LNCaP clone FGC (cell line): Measurements from ENCODE around the gene CHD6.

Source experiments
- DNase-seq: peaks from one replicate; pipeline ENCODE4 v3.0.0-alpha.2; 2011; ENCODE audit warnings: low read depth
- H3K4me3 ChIP-seq: 2 replicates; pipeline ENCODE4 v1.5.1; 2011; ENCODE audit warnings: mild to moderate bottlenecking, low read depth, low read length, control low read depth
- TF ChIP-seq, protein P1 (sequence below): IDR thresholded peaks from 2 replicates; pipeline ENCODE4 v1.5.1; 2012; ENCODE audit warnings: mild to moderate bottlenecking; ENCODE audit not compliant: control insufficient read depth, insufficient read depth; ENCODE audit errors: extremely low read depth

CHD6 gene

DNA sequence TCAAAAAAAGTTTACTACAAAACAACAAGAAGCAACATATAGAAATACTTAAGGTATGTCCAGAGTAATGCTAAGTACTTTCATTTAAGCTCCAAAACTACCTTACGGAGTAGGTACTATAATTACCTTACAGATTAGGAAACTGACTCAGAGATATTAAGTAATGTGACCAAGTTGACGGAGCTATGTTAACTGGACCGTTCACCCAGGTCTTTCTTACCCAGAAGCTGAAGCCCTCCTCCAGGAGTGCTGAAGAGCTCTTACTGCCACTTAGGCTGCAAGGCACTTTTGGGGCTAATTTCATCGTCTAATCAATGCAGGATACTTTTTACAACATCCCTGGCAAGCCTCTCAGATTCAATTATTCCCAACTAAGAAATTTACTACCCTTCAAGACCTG, 123.7 kb downstream of the CHD6 start:
- TF ChIP-seq, protein P1, sequence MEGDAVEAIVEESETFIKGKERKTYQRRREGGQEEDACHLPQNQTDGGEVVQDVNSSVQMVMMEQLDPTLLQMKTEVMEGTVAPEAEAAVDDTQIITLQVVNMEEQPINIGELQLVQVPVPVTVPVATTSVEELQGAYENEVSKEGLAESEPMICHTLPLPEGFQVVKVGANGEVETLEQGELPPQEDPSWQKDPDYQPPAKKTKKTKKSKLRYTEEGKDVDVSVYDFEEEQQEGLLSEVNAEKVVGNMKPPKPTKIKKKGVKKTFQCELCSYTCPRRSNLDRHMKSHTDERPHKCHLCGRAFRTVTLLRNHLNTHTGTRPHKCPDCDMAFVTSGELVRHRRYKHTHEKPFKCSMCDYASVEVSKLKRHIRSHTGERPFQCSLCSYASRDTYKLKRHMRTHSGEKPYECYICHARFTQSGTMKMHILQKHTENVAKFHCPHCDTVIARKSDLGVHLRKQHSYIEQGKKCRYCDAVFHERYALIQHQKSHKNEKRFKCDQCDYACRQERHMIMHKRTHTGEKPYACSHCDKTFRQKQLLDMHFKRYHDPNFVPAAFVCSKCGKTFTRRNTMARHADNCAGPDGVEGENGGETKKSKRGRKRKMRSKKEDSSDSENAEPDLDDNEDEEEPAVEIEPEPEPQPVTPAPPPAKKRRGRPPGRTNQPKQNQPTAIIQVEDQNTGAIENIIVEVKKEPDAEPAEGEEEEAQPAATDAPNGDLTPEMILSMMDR, result no peak
- H3K4me3 ChIP-seq, result no peak overlapping the region
- DNase-seq, result no peak

DNA sequence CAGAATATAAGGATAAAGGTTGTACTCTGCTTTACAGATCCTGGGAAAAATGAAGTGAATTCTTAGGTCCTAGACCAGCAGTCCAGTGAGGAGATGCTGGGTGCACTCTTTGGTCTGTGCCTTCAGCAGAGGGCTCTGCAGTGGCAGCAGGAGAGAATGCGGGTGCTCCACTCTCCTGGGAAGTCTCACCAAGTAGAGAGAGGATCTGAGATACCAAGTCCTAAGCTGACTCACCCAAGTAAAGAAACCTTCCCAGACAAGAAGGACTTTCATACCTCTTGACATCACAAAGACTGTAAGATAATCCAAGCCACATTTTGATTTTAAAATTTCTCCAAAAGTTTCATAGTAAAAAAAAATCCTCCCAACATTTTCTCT, 134.6 kb downstream of the CHD6 start:
- no peak overlapping the region for H3K4me3 ChIP-seq
- TF ChIP-seq, protein P1, result no peak
- DNase-seq, result no peak

DNA sequence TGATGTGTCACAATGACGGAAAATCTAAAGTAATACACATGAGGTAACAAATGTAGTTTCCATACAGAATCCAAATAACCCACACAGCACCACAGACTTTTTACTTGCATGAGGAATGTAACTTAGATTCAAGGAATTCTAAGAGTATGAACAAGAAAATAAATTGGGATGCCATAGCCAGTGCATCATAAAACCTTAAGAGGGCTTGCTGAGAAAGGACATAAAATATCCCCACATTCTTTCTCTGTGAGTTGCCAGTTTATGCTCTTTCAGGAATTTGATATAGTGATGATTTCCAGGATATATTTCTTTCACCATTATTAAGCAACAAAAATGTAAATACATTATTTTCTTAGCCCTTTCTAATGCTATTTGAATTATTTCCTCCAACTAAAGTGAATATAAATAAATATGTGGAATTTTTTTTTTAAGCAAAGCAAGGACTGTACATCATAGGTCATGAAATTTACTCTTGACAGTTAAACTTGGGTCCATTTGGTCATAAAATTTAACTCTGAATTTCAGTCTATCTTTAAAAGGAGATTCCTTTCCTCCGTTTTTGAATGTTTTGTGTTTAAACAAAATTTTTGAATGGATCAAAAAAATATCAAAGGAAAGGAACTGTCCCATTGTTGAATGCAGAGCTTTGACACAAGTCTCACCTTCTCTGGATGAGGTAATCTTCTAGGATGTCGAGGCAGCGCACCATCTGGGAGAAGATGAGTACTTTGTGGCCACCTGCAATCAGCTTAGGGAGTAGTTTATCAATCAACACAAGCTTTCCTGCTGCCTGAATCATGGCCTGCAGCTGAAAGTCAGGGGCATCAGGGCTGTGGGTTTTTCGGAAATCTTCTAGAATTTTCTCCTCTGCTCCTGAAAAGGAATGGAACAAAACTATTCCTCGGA, 135.3 kb downstream of the CHD6 start:
- TF ChIP-seq, protein P1, result no peak
- DNase-seq, result no peak
- no peak overlapping the region for H3K4me3 ChIP-seq

DNA sequence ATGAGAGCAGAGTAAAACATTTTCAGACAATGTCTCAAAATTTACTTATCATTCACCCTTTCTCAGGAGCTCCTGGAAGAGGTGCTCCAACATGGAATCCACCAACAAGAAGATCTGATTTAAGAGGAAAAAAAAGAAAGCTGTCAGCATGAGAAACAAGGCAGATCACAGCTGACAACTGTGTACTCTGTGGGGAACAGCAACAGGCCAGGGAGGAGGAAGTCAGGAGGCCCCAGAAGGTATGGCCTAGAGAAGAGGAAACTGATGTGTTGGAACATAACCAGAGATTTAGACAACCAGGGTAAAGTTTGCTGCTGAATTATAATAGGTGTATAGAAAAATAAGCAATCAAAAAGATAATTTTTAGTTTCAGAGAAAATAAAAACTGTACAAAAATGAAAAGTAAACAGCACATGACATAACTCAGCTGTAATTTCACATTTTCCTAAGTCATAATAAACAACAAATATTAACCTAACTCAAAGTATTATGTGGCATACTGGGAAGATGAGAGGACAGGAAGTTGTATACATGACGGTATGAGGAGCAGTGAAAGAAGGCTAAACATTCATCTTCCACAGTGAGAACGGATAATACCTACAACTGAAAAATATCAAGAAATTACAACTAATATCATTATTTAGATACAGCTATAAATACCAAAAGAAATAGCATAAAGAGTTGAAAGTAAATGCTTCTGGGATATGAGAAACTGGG, 138.0 kb downstream of the CHD6 start:
- TF ChIP-seq, protein P1, result no peak
- no peak overlapping the region for H3K4me3 ChIP-seq
- no peak for DNase-seq

DNA sequence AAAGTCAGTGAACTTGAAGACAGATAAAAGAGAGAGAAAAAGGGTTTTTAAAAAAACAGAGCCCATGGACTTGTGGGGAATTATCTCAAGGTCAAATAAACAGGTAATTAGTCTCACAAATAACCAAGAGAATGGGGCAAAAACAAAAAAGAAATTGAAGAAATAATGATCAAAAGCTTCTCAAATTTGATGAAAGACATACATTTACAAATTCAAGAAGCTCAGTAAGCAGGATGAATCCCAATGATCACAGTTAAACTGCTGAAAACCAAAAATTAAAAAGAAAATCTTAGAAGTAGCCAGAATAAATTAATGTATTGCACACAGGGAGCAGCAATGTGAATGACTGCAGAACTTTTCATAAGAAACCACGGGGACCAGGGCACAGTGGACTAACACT, 139.1 kb downstream of the CHD6 start:
- DNase-seq, result no peak
- TF ChIP-seq, protein P1, result no peak

DNA sequence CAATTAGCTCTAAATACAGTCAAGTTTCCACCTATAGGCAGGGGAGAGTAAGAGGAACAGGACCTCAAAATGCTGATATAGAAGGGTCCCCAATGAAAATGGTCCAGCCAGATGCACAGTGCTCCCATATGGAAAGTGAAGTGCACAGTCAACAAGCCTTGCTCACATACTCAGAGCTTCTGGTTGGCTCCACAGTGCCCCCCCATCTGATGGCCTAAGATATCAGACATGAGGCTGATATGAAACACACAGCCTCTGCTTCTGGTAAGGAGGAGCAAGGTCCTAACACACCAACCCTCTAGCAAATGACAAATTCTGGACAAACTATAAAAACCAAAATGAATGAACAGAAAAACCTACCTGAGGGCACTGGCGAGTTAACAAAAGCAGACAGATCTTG, 140.2 kb downstream of the CHD6 start:
- TF ChIP-seq, protein P1, result no peak

More for the DNA sequence above, 139.1 kb downstream of the CHD6 start:
- H3K4me3 ChIP-seq, result no peak overlapping the region

More for the DNA sequence above, 140.2 kb downstream of the CHD6 start:
- no peak for DNase-seq
- no peak overlapping the region for H3K4me3 ChIP-seq
